Measurements from ENCODE around the gene TRAF2.
A peak's percentile ranks its signal among the peaks of the same experiment; 100 is the strongest.

Gene TRAF2

GRCh38 chr9:136937186-136938001, 51.1 kb downstream of the TRAF2 start:
- Histone ChIP-seq H3K9ac (ENCODE audit: low read depth in 1 of 2, low read length in 2 of 2) (no peak overlapping the region), H3K36me3 (ENCODE audit: control insufficient read depth in 1 of 2, insufficient read depth in 2 of 2, low read length in 2 of 2) (peaks cover 24 to 44% of the 10 kb centered on the region in 2 donors), H3K27ac (ENCODE audit: low read depth, low read length) (no peak overlapping the region), H3K4me1 (ENCODE audit: control insufficient read depth in 1 of 2, insufficient read depth in 2 of 2, low read length in 2 of 2) (no peaks in the 10 kb centered on the region), H3K27me3 (ENCODE audit: control insufficient read depth in 1 of 2, insufficient read depth in 2 of 2, low read length in 2 of 2) (no peaks in the 10 kb centered on the region), H3K9me3 (ENCODE audit: control insufficient read depth in 1 of 2, low read length in 2 of 2) (no peaks in the 10 kb centered on the region), H3K4me3 (ENCODE audit: low read depth in 1 of 2, low read length in 2 of 2) (no peak overlapping the region)

- peaks cover 28 to 53% of the 10 kb centered on the region in 2 donors for H3K36me3 ChIP-seq (ENCODE audit: control insufficient read depth in 1 of 2, insufficient read depth in 2 of 2, low read length in 2 of 2)
- peaks cover 0 to 14% of the 10 kb centered on the region in 2 donors for H3K4me1 ChIP-seq (ENCODE audit: control insufficient read depth in 1 of 2, insufficient read depth in 2 of 2, low read length in 2 of 2)
- no peaks in the 10 kb centered on the region for H3K9me3 ChIP-seq (ENCODE audit: control insufficient read depth in 1 of 2, low read length in 2 of 2)
- H3K27me3 ChIP-seq (ENCODE audit: control insufficient read depth in 1 of 2, insufficient read depth in 2 of 2, low read length in 2 of 2) = no peaks in the 10 kb centered on the region
- no peak overlapping the region for H3K27ac ChIP-seq (ENCODE audit: low read depth, low read length)
- no peak overlapping the region for H3K9ac ChIP-seq (ENCODE audit: low read depth in 1 of 2, low read length in 2 of 2)
- H3K4me3 ChIP-seq (ENCODE audit: low read depth in 1 of 2, low read length in 2 of 2) = no peak overlapping the region
These were observed 53.2 kb downstream of the TRAF2 start for GRCh38 chr9:136939431-136939995.

GRCh38 chr9:136939996-136940525, 53.7 kb downstream of the TRAF2 start:
- Histone ChIP-seq H3K36me3 (ENCODE audit: control insufficient read depth in 1 of 2, insufficient read depth in 2 of 2, low read length in 2 of 2) (peaks cover 28 to 53% of the 10 kb centered on the region in 2 donors), H3K9ac (ENCODE audit: low read depth in 1 of 2, low read length in 2 of 2) (no peak overlapping the region)

GRCh38 chr9:136940526-136941230, 54.4 kb downstream of the TRAF2 start:
- H3K27me3 ChIP-seq (ENCODE audit: control insufficient read depth in 1 of 2, insufficient read depth in 2 of 2, low read length in 2 of 2) = no peaks in the 10 kb centered on the region

More at GRCh38 chr9:136939996-136940525, 53.7 kb downstream of the TRAF2 start:
- H3K27me3 ChIP-seq (ENCODE audit: control insufficient read depth in 1 of 2, insufficient read depth in 2 of 2, low read length in 2 of 2) = no peaks in the 10 kb centered on the region
- no peak overlapping the region for H3K4me3 ChIP-seq (ENCODE audit: low read depth in 1 of 2, low read length in 2 of 2)
- peaks cover 3 to 18% of the 10 kb centered on the region in 2 donors for H3K4me1 ChIP-seq (ENCODE audit: control insufficient read depth in 1 of 2, insufficient read depth in 2 of 2, low read length in 2 of 2)
- H3K9me3 ChIP-seq (ENCODE audit: control insufficient read depth in 1 of 2, low read length in 2 of 2) = no peaks in the 10 kb centered on the region
- H3K27ac ChIP-seq (ENCODE audit: low read depth, low read length) = no peak overlapping the region

GRCh38 chr9:136941231-136942111, 55.2 kb downstream of the TRAF2 start:
- Histone ChIP-seq H3K27me3 (ENCODE audit: control insufficient read depth in 1 of 2, insufficient read depth in 2 of 2, low read length in 2 of 2) (no peaks in the 10 kb centered on the region), H3K4me1 (ENCODE audit: control insufficient read depth in 1 of 2, insufficient read depth in 2 of 2, low read length in 2 of 2) (peaks cover 3 to 22% of the 10 kb centered on the region in 2 donors), H3K4me3 (ENCODE audit: low read depth in 1 of 2, low read length in 2 of 2) (no peak overlapping the region), H3K27ac (ENCODE audit: low read depth, low read length) (no peak overlapping the region), H3K36me3 (ENCODE audit: control insufficient read depth in 1 of 2, insufficient read depth in 2 of 2, low read length in 2 of 2) (peaks cover 28 to 53% of the 10 kb centered on the region in 2 donors), H3K9me3 (ENCODE audit: control insufficient read depth in 1 of 2, low read length in 2 of 2) (no peaks in the 10 kb centered on the region), H3K9ac (ENCODE audit: low read depth in 1 of 2, low read length in 2 of 2) (no peak overlapping the region)

More at GRCh38 chr9:136940526-136941230, 54.4 kb downstream of the TRAF2 start:
- Histone ChIP-seq H3K36me3 (ENCODE audit: control insufficient read depth in 1 of 2, insufficient read depth in 2 of 2, low read length in 2 of 2) (peaks cover 28 to 53% of the 10 kb centered on the region in 2 donors), H3K9me3 (ENCODE audit: control insufficient read depth in 1 of 2, low read length in 2 of 2) (no peaks in the 10 kb centered on the region), H3K9ac (ENCODE audit: low read depth in 1 of 2, low read length in 2 of 2) (no peak overlapping the region), H3K4me3 (ENCODE audit: low read depth in 1 of 2, low read length in 2 of 2) (no peak overlapping the region), H3K4me1 (ENCODE audit: control insufficient read depth in 1 of 2, insufficient read depth in 2 of 2, low read length in 2 of 2) (peaks cover 3 to 22% of the 10 kb centered on the region in 2 donors), H3K27ac (ENCODE audit: low read depth, low read length) (no peak overlapping the region)

GRCh38 chr9:136942112-136942880, 56.0 kb downstream of the TRAF2 start:
- no peak overlapping the region for H3K4me3 ChIP-seq (ENCODE audit: low read depth in 1 of 2, low read length in 2 of 2)
- peaks cover 28 to 52% of the 10 kb centered on the region in 2 donors for H3K36me3 ChIP-seq (ENCODE audit: control insufficient read depth in 1 of 2, insufficient read depth in 2 of 2, low read length in 2 of 2)
- H3K9ac ChIP-seq (ENCODE audit: low read depth in 1 of 2, low read length in 2 of 2) = no peak overlapping the region
- H3K9me3 ChIP-seq (ENCODE audit: control insufficient read depth in 1 of 2, low read length in 2 of 2) = no peaks in the 10 kb centered on the region
- H3K27me3 ChIP-seq (ENCODE audit: control insufficient read depth in 1 of 2, insufficient read depth in 2 of 2, low read length in 2 of 2) = no peaks in the 10 kb centered on the region
- peaks cover 3 to 22% of the 10 kb centered on the region in 2 donors for H3K4me1 ChIP-seq (ENCODE audit: control insufficient read depth in 1 of 2, insufficient read depth in 2 of 2, low read length in 2 of 2)
- H3K27ac ChIP-seq (ENCODE audit: low read depth, low read length) = no peak overlapping the region

GRCh38 chr9:136942881-136943230, 56.5 kb downstream of the TRAF2 start:
- peak overlapping the region in 1 of 2 donors; percentile 82 for H3K9ac ChIP-seq (ENCODE audit: low read depth in 1 of 2, low read length in 2 of 2)
- no peak overlapping the region for H3K27ac ChIP-seq (ENCODE audit: low read depth, low read length)
- peak overlapping the region; percentile 85 to 90 for H3K4me3 ChIP-seq (ENCODE audit: low read depth in 1 of 2, low read length in 2 of 2)
- H3K4me1 ChIP-seq (ENCODE audit: control insufficient read depth in 1 of 2, insufficient read depth in 2 of 2, low read length in 2 of 2) = peaks cover 5 to 25% of the 10 kb centered on the region in 2 donors
- peaks cover 28 to 47% of the 10 kb centered on the region in 2 donors for H3K36me3 ChIP-seq (ENCODE audit: control insufficient read depth in 1 of 2, insufficient read depth in 2 of 2, low read length in 2 of 2)
- no peaks in the 10 kb centered on the region for H3K27me3 ChIP-seq (ENCODE audit: control insufficient read depth in 1 of 2, insufficient read depth in 2 of 2, low read length in 2 of 2)
- no peaks in the 10 kb centered on the region for H3K9me3 ChIP-seq (ENCODE audit: control insufficient read depth in 1 of 2, low read length in 2 of 2)

- no peaks in the 10 kb centered on the region for H3K9me3 ChIP-seq (ENCODE audit: control insufficient read depth in 1 of 2, low read length in 2 of 2)
- peaks cover 9 to 30% of the 10 kb centered on the region in 2 donors for H3K4me1 ChIP-seq (ENCODE audit: control insufficient read depth in 1 of 2, insufficient read depth in 2 of 2, low read length in 2 of 2)
- peak overlapping the region; percentile 73 for H3K27ac ChIP-seq (ENCODE audit: low read depth, low read length)
- H3K36me3 ChIP-seq (ENCODE audit: control insufficient read depth in 1 of 2, insufficient read depth in 2 of 2, low read length in 2 of 2) = peaks cover 28 to 45% of the 10 kb centered on the region in 2 donors
- peak overlapping the region; percentile 82 to 88 for H3K9ac ChIP-seq (ENCODE audit: low read depth in 1 of 2, low read length in 2 of 2)
- H3K4me3 ChIP-seq (ENCODE audit: low read depth in 1 of 2, low read length in 2 of 2) = peak overlapping the region; percentile 85 to 90
- H3K27me3 ChIP-seq (ENCODE audit: control insufficient read depth in 1 of 2, insufficient read depth in 2 of 2, low read length in 2 of 2) = no peaks in the 10 kb centered on the region
These were observed 57.2 kb downstream of the TRAF2 start for GRCh38 chr9:136943291-136944211.

Measured in duodenal mucosa (tissue), 2 donors.